ENCODE results near the gene SPATA16.
"Not testable (repeated sequence)": the region's sequence is repeated elsewhere in the genome, so short reads cannot be mapped to it uniquely, and the experiment has no call there.

Gene SPATA16, protein sequence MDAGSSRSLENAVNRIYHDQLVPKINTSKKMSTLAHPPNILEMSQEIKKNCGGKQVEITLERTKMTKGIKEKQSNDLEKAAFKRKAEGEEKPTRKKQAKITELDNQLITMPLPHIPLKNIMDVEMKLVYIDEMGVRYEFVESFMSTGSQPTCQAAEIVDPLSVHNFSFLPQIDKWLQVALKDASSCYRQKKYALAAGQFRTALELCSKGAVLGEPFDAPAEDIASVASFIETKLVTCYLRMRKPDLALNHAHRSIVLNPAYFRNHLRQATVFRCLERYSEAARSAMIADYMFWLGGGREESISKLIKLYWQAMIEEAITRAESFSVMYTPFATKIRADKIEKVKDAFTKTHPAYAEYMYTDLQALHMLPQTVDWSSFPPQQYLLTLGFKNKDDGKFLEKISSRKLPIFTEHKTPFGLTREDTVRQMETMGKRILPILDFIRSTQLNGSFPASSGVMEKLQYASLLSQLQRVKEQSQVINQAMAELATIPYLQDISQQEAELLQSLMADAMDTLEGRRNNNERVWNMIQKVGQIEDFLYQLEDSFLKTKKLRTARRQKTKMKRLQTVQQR

DNA sequence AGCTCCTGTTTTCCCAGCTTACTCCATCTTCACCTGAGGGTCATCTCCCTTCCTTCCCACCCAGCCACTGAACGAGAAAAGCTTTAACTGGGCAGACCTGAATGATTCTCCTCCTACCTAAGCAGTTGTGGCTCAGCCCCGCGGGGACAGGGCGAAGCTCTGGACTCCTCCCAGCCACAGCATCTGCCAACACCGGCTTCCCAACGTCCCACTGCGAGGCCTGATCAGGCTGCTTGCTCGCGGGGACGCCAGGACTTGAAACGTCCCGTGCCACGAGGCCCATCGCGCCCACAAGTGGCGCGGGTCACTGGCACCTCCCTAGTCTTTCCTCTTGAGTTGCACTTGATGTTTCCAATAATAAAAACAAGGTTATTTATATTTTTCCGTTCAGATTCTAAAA, at the start of gene SPATA16:
Gene SPATA16, minus strand, starts transcription at position 250 of the 400 bp plus-strand sequence. CDS start 23,504 bp downstream, outside the sequence.
- ChIA-PET POLR2A (no interaction called here), CTCF (no interaction called here)
- H3K4me3 ChIP-seq (ENCODE audit: low read depth, low read length), result no peak within 1 kb of the TSS
- no peak for DNase-seq (ENCODE audit: low read depth, low spot score)
- TF ChIP-seq, protein P1, sequence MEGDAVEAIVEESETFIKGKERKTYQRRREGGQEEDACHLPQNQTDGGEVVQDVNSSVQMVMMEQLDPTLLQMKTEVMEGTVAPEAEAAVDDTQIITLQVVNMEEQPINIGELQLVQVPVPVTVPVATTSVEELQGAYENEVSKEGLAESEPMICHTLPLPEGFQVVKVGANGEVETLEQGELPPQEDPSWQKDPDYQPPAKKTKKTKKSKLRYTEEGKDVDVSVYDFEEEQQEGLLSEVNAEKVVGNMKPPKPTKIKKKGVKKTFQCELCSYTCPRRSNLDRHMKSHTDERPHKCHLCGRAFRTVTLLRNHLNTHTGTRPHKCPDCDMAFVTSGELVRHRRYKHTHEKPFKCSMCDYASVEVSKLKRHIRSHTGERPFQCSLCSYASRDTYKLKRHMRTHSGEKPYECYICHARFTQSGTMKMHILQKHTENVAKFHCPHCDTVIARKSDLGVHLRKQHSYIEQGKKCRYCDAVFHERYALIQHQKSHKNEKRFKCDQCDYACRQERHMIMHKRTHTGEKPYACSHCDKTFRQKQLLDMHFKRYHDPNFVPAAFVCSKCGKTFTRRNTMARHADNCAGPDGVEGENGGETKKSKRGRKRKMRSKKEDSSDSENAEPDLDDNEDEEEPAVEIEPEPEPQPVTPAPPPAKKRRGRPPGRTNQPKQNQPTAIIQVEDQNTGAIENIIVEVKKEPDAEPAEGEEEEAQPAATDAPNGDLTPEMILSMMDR (IDR thresholded peaks at IDR 0.05; ENCODE audit: insufficient read depth, low read length, missing control alignments), result no peak

DNA sequence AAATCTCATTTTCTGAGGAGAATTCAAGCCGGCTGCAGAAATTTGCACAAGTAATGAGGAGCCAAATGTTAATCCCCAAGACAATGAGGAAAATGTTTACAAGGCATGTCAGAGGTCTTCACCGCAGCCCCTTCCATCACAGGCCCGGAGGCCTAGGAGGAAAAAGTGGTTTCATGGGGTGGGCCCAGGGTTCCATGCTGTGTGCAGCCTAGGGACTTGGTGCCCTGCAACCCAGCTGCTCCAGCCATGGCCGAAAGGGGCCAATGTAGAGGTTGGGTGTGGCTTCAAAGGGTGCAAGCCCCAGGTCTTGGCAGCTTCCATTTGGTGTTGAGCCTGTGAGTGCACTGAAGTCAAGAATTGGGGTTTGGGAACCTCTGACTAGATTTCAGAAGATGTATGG, 42.0 kb upstream of the SPATA16 start:
- DNase-seq (ENCODE audit: low read depth, low spot score); POLR2A ChIA-PET; H3K4me3 ChIP-seq (ENCODE audit: low read depth, low read length); CTCF ChIA-PET: not testable (repeated sequence)

DNA sequence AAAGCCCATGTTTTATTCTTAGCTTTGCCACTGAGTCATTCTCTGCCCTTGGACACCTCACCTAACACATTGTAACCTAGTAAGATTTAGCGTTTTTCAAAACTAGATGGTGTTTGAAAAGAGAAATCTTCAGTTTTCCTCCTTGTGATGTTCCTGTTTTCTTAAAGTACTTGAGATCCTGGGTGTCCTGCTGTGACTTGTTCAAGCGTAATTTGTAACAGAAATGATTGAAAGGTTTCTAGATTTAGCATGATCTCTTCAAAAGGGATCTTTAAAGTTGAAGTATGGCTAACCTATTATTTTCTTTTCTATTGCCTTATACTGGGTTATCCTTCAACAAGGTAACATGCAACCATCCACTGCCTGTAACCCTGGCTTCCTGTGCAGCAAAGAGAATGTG, 32.6 kb upstream of the SPATA16 start:
- DNase-seq (ENCODE audit: low read depth, low spot score), result no peak
- no peak overlapping the region for H3K4me3 ChIP-seq (ENCODE audit: low read depth, low read length)
- ChIA-PET POLR2A (no interaction called here), CTCF (no interaction called here)
- TF ChIP-seq, protein P1 (IDR thresholded peaks at IDR 0.05; ENCODE audit: insufficient read depth, low read length, missing control alignments), result no peak

DNA sequence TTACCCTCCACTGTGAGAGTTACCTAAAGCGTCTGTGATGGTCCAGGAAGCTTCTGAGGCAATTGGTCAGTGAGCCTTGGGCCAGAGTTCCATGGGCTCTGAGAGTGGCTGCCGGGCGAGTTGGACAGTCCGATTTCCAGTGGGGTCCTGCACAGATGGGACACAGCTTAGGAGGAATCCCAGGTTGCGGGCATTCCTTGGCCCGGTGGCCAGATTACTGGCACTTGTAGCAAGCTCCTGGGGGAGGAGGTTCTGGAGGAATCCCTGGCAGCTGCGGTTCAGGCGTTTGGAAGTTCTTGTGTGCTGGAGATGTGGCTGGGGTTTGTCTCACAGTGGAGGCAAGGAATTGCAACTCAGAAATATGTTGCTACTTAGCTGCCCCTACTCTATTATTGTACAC, 18.1 kb upstream of the SPATA16 start:
- H3K4me3 ChIP-seq (ENCODE audit: low read depth, low read length); CTCF ChIA-PET; POLR2A ChIA-PET; DNase-seq (ENCODE audit: low read depth, low spot score): not testable (repeated sequence)

DNA sequence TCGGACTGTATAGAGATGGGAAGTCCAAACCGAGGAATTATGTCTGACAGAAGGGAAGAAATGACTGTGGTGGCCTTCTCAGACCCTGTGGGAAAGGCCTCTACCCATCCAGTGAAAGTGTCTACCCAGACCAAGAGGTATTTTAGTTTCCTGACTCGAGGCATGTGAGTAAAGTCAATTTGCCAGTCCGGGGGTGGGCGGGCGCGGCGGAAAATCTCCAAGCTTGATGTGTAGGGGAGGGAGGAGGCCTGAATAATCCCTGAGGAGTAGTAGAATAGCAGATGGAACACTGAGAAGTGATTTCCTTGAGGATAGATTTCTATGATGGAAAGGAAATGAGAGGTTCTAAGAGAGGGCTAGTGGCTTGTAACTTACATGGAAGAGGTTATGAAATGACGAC, 15.5 kb upstream of the SPATA16 start:
- CTCF ChIA-PET; DNase-seq (ENCODE audit: low read depth, low spot score); H3K4me3 ChIP-seq (ENCODE audit: low read depth, low read length); POLR2A ChIA-PET: not testable (repeated sequence)

DNA sequence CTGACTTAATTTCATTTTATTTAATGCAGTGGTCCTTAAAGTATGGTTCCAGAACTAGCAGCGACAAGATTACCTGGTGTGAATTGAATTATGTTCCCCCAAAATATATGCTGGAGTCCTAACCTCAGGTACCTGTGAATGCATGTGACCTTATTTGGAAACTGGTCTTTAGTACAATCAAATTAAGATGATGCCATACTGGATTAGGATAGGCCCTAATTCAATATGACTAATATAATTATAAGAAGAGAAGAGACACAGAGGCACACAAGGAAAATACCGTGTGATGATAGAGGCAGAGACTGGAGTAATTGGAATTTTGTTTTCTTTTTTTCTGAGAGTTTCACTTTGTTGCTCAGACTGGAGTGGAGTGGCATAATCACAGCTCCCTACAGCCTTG, 12.6 kb upstream of the SPATA16 start:
- TF ChIP-seq, protein P1 (IDR thresholded peaks at IDR 0.05; ENCODE audit: insufficient read depth, low read length, missing control alignments), result no peak
- ChIA-PET POLR2A (no interaction called here), CTCF (no interaction called here)
- no peak overlapping the region for H3K4me3 ChIP-seq (ENCODE audit: low read depth, low read length)
- no peak for DNase-seq (ENCODE audit: low read depth, low spot score)

DNA sequence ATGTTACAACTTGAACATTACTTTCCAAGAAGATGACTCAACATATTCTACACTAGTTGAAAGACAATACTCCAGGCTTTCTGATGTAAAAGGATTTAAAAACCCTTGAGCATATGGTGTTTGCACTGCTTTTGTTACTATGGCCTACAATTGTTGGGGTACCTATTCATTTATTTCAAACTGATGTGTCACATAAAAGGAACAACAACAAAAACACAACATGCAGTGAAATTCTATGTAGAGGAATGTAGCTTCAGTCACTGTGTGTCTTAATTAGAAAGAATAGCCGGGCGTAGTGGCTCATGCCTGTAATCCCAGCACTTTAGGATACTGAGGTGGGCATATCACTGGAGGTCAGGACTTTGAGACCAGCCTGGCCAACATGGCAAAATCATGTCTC, 1.6 kb downstream of the SPATA16 start:
- no peak for DNase-seq (ENCODE audit: low read depth, low spot score)
- POLR2A ChIA-PET, result no interaction called here
- H3K4me3 ChIP-seq (ENCODE audit: low read depth, low read length), result no peak overlapping the region
- TF ChIP-seq, protein P1 (IDR thresholded peaks at IDR 0.05; ENCODE audit: insufficient read depth, low read length, missing control alignments), result no peak
- CTCF ChIA-PET, result no interaction called here

DNA sequence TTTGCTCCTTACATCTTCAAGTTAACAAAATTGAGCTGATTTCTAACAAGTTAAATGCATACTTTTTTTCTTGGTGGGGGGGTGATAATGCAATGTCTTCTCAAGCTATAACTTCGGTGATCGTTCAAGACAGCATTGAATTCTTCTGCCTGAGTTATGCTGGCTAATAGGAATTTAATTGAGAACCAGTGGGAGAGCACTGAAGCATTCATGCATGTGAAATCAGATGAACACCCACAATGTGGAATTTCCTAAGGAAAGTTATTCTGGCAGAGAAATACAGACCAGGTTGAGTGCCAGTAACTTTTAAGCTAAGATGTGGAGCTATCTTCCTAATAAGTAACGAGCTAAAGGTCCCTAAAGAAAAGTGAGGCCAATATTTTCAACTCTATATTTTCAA, 3.0 kb downstream of the SPATA16 start:
- no peak overlapping the region for H3K4me3 ChIP-seq (ENCODE audit: low read depth, low read length)
- TF ChIP-seq, protein P1 (IDR thresholded peaks at IDR 0.05; ENCODE audit: insufficient read depth, low read length, missing control alignments), result no peak
- ChIA-PET POLR2A (no interaction called here), CTCF (no interaction called here)
- DNase-seq (ENCODE audit: low read depth, low spot score), result no peak
